ENCODE results near the gene SCMH1.

DNA sequence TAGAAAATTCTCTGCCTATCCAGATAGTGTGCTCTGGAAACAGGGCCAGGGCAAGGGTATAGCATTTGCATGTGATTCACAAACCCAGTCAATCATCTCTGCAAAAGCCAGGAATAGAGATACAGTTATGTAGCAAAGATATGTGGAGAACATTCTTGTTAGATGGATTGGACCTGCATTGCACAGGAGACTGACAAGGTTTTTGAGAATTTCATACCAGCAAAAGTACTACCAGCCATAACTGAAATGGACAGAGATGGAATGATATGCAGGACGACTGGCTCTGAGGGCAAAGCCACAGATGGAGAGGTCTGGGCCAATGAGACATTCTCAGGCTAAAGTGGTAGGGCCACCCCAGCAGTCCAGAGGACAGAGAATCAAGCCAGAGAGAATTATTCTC lies 24.7 kb downstream of the SCMH1 start:
- TF ChIP-seq, protein P1, sequence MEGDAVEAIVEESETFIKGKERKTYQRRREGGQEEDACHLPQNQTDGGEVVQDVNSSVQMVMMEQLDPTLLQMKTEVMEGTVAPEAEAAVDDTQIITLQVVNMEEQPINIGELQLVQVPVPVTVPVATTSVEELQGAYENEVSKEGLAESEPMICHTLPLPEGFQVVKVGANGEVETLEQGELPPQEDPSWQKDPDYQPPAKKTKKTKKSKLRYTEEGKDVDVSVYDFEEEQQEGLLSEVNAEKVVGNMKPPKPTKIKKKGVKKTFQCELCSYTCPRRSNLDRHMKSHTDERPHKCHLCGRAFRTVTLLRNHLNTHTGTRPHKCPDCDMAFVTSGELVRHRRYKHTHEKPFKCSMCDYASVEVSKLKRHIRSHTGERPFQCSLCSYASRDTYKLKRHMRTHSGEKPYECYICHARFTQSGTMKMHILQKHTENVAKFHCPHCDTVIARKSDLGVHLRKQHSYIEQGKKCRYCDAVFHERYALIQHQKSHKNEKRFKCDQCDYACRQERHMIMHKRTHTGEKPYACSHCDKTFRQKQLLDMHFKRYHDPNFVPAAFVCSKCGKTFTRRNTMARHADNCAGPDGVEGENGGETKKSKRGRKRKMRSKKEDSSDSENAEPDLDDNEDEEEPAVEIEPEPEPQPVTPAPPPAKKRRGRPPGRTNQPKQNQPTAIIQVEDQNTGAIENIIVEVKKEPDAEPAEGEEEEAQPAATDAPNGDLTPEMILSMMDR (IDR thresholded peaks at IDR 0.05 in 8 of 11, conservative IDR thresholded peaks at IDR 0.05 in 3 of 11), result no peak
- TF ChIP-seq POLR2AphosphoS5 (IDR thresholded peaks at IDR 0.05), result no peak

Measured in spleen (tissue), 7 donors.